Measurements from ENCODE around the gene OR8H2.

GRCh38 chr11:56140151-56140661, 36.7 kb downstream of the OR8H2 start, which contains the start of gene OR8J3:
- TF ChIP-seq EZH2phosphoT487 (IDR thresholded peaks at IDR 0.05; ENCODE audit: unreplicated experiment) (no peak), CREB1 (CRISPR knock-in tag; IDR thresholded peaks at IDR 0.05; ENCODE audit: low read depth) (no peak), CTCF (conservative IDR thresholded peaks at IDR 0.05; ENCODE audit: low read depth in 2 of 2) (no peak), POLR2AphosphoS5 (IDR thresholded peaks at IDR 0.05; ENCODE audit: low read depth) (no peak), REST (IDR thresholded peaks at IDR 0.05; ENCODE audit: unreplicated experiment) (no peak), JUNB (IDR thresholded peaks at IDR 0.05; ENCODE audit: unreplicated experiment) (no peak), EZH2 (IDR thresholded peaks at IDR 0.05; ENCODE audit: low read depth, unreplicated experiment) (no peak), NANOG (IDR thresholded peaks at IDR 0.05; ENCODE audit: borderline replicate concordance) (no peak), ZNF114 (CRISPR knock-in tag; IDR thresholded peaks at IDR 0.05) (no peak), ZNF462 (CRISPR knock-in tag; IDR thresholded peaks at IDR 0.05) (no peak)
